Left cardiac atrium (tissue), 4 donors: ENCODE results near the gene RNF212B. TPM values are rescaled to one million over a fixed set of nuclear protein-coding genes. Genes with fewer than 3 reads are reported as not detected.
"Not testable (repeated sequence)": the region's sequence is repeated elsewhere in the genome, so short reads cannot be mapped to it uniquely, and the experiment has no call there.

Source experiments
- ATAC-seq, 2 donors: fragments of 200-7000 bp; cut with Tn5 transposase; one replicate each; pipeline ENCODE4 v1.9.1; 2020; ENCODE audit warnings: mild to moderate bottlenecking in 2 of 2, moderate library complexity in 2 of 2
- DNase-seq: peaks from one replicate; pipeline ENCODE4 v3.0.0-alpha.2; 2020
- intact Hi-C, 2 donors: fragments of 100-400 bp; cut with DNase I; formaldehyde crosslinking; loops; one replicate each; pipeline versions ENCODE4 v1.14.1 to v1.15.1; 2022 to 2023
- total RNA-seq, 2 donors: library from RNA; stranded (reverse); fragmentation: NEBNext Ultra II Directional; extraction: Animal tissue kit (Norgen Biotek cat#: 25700); gene quantifications; one replicate each; pipeline ENCODE4 v1.2.1, GENCODE V29; 2021
- donor health status: DM: no; HTN: yes; CAD: no.
- donor health status: DM: no; HTN: yes; CAD: no; lungs with severe emphysema.
- donor health status: DM: yes; HTN: yes; CAD: no.
- donor health status: Dilated cardiomyopathy.

RNF212B gene
- total RNA-seq, 2 donors from 2014 or later = not detected

GRCh38 chr14:23240661-23241060 is 2.9 kb downstream of the RNF212B start:
- DNase-seq = no peak
- intact Hi-C loops = no loop called here
- no peak for ATAC-seq

DNA sequence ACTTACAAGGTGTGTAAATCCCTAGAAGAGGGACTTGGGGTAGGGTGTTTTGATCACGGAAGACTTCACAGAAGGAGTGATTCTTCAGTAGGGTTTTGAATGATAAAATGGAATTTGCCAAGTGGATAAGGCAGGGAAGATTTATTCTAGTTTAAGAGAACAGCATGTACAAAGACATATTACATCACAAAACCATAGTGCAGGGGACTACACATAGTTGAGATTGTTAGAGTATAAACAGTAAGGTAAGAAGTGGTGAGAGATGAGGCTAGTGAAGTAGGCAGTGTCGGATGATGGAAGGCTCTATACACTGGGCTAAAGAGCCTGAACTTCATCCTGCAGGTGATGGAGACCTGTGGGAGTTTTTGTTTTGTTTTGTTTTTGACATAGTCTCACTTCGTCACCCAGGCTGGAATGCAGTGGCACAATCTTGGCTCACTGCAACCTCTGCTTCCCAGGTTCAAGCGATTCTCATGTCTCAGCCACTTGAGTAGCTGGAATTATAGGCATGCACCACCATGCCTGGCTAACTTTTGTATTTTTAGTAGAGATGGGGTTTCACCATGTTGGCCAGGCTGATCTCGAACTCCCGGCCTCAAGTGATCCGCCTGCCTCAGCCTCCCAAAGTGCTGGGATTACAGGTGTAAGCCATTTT is 3.5 kb downstream of the RNF212B start:
- DNase-seq, ATAC-seq, intact Hi-C loops: not testable (repeated sequence)

DNA sequence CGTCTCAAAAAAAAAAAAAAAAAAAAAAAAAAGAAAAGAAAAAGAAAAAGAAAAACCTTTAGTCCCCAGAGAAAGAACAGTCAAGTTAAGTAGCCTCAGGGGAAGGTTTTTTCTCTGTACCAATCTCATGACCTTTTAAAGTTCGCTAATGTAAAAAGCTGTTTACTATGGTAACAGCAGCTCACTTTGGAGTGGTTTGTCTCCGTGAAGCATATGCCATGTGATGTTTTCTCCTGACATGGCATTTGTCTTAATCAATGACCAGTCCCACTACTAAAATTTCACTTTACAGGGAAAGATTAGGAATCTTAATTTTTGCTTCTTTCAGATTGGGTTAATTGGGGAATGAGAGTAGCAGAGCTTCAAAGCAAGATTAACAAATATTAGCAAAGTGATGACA is 4.3 kb downstream of the RNF212B start:
- intact Hi-C loops = no loop called here
- DNase-seq (no peak), ATAC-seq (no peak)

DNA sequence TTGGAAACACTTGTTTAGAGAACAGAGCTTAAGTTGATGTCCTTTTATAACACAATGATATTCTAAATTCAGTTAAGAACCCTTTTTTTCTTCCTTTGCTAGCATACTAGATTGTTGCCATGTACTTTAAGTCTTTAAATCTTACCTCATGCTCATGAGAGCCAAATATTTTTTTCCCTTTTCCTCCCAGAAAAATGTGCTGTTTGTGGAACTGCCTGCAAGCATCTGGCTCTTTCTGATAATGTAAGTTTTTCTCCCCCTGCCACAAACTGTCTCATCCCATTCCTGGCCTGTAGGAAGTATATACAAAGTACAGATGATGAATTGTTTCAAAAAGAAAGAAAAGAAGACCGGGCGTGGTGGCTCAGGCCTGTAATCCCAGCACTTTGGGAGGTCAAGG is 5.3 kb downstream of the RNF212B start:
- ATAC-seq (no peak), DNase-seq (no peak)
- intact Hi-C loops = no loop called here

DNA sequence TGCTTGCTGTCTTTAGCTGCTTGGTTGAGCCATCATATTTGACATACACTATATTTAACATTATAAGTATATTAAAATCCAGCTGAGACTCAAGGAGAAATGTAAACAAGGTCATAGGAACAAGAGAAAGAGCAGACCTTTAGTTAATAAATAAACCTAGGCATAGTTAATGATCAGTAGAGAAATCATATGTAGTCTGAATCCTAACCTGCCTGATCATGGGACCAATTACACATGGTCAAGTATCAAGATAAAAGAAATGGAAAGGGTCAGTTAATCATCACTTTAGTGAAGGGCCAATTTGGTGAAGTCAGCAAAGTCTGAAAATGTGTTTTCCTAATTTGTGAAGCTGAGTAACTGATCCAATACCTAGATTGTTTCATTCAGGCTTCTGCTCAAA is 7.5 kb downstream of the RNF212B start:
- DNase-seq = no peak
- intact Hi-C loops = no loop called here
- no peak for ATAC-seq

DNA sequence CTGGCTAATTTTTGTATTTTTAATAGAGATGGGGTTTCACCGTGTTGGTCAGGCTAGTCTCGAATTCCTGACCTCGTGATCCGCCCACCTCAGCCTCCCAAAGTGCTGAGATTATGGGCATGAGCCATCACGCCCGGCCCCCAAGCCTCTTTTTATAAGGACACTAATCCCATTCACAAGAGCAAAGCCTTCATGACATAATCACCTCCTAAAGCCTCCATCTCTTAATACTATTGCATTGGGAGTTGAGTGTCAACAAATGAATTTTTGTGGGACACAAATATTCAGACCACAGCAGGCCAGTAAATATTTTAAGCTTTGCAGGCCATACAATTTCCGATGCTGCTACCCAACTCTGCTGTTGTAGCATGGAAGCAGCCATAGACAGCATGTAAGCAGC is 10.9 kb downstream of the RNF212B start:
- intact Hi-C loops = no loop called here
- ATAC-seq (no peak), DNase-seq (no peak)

GRCh38 chr14:23249824-23250223 is 12.1 kb downstream of the RNF212B start:
- intact Hi-C loops = no loop called here

DNA sequence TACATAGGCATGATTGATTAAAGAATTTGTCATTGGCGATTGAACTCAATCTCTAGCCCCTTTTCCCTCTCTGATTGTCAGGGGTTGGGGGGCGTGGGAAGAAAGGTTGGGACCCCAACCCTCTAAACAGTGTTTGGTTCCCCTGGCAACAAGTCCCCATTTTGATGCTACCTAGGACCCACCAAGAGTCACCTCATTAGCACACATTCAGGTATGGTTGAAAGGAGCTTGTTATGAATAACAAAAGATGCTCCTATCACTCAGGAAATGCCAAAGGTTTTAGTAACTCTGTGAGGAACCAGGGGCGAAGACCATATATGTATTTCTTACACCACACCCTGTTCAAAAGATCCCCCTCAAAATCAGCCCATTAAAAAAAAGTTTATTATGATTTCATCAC is 14.3 kb downstream of the RNF212B start:
- DNase-seq (no peak), ATAC-seq (no peak)
- intact Hi-C loops = no loop called here

More at GRCh38 chr14:23249824-23250223, 12.1 kb downstream of the RNF212B start:
- DNase-seq (no peak), ATAC-seq (no peak)

DNA sequence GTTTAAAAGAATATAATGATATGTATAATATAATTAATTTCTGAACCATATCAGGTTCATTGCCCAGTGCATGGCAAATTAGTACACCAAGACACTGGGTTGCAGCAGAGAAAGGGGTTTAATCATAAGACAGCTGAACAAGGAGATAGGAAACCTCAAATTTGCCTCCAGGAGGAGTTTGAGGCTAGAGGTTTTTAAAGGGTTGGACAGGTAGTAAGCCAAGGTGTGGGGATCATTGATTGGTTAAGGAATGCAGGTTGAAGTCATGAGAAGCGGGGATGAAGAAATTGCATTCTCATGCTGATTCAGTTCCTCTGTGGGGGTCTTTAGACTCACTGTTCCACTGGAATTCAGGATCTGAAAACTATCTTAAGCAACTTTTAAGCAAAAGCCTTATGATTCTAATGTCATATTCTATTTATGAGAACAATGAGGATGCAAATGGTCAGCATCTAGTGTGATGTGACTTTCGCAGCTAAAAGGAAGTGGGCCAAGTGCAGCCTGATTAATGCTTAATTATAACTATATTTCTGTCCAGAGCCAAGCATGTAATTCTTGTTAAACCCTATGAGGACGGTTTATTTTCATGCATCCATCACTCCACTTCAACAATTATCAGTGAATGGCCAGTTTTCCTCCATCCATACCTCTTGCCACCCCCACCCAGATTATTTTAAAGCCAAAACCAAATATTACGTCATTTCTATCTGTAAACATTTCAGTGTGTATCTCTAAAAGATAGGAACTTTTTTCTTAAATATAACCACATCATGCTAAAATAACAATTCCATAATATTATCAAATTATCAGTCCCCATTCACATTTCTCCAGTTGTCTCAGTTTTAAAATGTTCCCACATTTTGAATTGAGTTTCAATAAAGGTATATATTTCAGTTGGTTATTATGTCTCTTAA is 14.9 kb downstream of the RNF212B start:
- DNase-seq (no peak), ATAC-seq (no peak)
- intact Hi-C loops = no loop called here

- ATAC-seq (no peak), DNase-seq (no peak)
- intact Hi-C loops = no loop called here
Observed at GRCh38 chr14:23258256-23258655, 20.5 kb downstream of the RNF212B start.

- DNase-seq (no peak), ATAC-seq (no peak)
- intact Hi-C loops = no loop called here
Observed at GRCh38 chr14:23259426-23259825, 21.7 kb downstream of the RNF212B start.

DNA sequence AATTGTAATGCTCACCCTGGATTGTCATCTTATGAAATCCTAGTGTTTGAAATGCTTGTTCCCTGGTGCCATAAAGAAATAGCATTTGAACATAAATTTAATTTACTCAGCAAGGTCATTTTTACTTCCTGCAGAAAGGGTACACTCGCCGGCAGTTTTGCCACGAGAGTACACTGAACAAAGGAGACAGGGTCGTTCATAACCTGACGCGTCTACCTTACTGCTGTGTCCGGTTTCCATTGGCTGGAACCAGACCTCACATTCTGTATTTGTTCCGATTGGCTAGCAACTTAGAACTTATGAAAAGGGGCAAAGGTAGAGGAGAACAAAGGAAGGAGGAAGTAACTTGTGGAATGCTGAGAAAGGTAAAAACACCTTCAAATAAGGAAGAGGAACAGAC is 23.1 kb downstream of the RNF212B start:
- ATAC-seq, intact Hi-C loops, DNase-seq: not testable (repeated sequence)

DNA sequence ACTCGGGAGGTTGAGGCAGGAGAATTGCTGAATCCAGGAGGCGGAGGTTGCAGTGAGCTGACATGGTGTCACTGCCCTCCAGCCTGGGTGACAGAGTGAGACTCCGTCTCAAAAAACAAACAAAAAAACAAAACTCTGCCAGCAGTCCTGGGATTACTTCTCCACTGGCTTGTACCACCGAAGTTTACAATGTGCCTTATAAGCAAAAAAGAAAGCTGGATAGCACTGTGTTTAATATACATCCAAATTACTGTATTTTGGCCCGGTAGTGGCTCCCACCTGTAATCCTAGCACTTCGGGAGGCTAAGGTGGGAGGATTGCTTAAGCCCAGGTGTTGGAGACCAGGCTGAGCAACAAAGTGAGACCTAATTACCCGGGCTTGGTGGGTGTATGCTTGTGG is 31.5 kb downstream of the RNF212B start:
- intact Hi-C loops = no loop called here
- no peak for ATAC-seq

GRCh38 chr14:23275412-23275811 is 37.7 kb downstream of the RNF212B start:
- ATAC-seq (no peak), DNase-seq (no peak)
- intact Hi-C loops = no loop called here

More for the DNA sequence above, 31.5 kb downstream of the RNF212B start:
- no peak for DNase-seq

- DNase-seq = no peak
- intact Hi-C loops = no loop called here
- ATAC-seq = no peak
Observed at GRCh38 chr14:23277189-23277588, 39.5 kb downstream of the RNF212B start.

- ATAC-seq, DNase-seq, intact Hi-C loops: not testable (repeated sequence)
Observed at GRCh38 chr14:23277928-23278327, 40.2 kb downstream of the RNF212B start.

DNA sequence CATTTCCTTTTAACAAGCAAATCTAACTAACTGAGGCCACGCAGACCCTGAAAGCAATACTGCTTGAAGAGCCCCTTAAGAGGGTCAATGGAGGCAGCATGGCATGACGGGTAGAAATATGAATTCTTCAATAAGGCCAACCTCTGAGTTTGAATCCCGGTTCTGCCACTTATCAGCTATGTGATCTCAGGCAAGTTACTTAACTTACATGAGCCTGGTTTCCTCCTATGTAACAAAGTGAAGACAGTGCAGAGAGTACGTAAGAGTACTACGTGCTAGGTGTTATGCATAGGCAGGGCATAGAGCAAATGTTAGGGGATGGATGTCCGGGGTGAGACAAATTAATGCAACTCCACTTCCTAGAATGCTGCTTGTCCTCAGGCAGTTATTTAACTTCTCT is 43.5 kb downstream of the RNF212B start:
- DNase-seq (no peak), ATAC-seq (no peak)
- intact Hi-C loops = no loop called here

DNA sequence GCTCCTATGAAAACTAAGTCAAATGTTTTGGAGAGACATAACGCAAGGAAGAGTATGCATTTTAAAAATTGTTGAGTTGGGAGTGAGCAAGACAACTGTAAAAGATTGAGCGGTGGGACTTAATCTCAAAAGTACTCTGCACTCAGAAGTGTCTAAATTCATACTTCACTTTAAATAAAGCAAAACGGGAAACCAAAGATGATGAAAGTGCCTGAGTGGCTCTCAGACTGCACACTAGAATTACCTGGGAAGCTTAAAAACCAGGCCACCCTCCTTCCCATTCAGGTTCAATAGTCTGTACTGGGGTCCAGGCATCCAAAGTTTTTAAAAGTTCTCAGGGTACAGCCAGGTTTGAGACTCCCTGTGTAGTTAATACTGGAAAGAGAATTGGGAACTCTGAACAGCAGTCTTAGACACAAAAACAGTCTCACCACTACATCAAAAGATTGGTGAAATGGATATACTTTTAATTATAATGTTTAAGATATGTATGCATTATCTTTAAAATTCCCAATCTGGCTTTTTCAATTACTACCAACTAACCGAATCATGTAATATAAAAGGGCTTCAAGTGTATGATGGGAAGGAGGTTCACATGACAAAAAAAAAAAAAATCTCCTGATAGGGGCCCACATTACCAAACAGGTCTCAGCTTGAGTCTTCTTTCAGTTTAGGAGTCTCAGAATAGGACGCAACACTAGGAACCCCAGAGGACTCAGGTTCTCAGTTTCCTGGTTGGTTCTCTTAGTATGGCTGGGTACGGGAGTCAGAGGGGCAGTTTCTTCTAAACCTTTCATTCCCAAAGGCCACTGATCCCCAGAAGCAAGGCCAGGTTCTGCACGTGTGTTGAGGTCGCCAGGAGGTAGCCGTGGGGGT is 47.2 kb downstream of the RNF212B start:
- intact Hi-C loops = no loop called here
- DNase-seq (no peak), ATAC-seq (peak; percentile 2 to 7)

DNA sequence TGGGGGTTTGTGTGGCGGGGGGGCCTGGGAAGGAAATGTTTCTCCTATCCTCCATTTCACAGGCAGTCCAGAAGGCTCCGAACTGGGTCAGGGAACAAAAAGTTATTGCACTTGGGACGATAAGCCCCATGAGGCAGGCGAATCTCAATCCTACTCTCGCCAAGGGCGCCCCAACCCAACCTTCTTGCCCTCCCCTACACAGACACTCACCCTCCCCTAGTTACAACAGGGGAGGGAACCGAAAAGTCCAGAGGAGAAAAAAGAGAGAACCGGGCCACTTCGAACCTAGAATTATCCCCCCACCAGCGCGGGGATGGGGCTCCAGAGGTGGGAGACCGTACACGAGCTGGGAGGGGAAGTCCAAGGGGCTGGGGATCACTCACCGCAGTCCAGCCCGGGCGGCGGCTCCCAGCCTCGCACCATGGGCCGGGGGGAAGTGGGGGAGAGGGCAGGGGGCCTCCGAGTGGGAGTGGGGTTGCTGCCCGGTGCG is 47.8 kb downstream of the RNF212B start:
- no peak for DNase-seq
- intact Hi-C loops = no loop called here
- ATAC-seq = peak; percentile 16 to 61
